HTR-8/SVneo (cell line): ENCODE measurements around the gene FUNDC1.
"Not testable (repeated sequence)": the region's sequence is repeated elsewhere in the genome, so short reads cannot be mapped to it uniquely, and the experiment has no call there.

Experiments used
- DNase-seq: peaks from one replicate; pipeline ENCODE4 v3.0.0; 2011; ENCODE audit warnings: low spot score, mixed read lengths; ENCODE audit not compliant: insufficient read length
- FAIRE-seq: peaks from 2 replicates; lab custom pipeline; 2011; peaks lifted over from hg19 to GRCh38; lab: Jason Lieb, UNC

FUNDC1 gene, protein sequence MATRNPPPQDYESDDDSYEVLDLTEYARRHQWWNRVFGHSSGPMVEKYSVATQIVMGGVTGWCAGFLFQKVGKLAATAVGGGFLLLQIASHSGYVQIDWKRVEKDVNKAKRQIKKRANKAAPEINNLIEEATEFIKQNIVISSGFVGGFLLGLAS

GRCh38 chrX:44542567-44543325 lies at the start of gene FUNDC1:
FUNDC1 (minus strand) TSS chrX:44542859; CDS start chrX:44542832, 27 bp downstream.
- DNase-seq (peak; percentile 77), FAIRE-seq (no peak)

GRCh38 chrX:44585866-44586265 lies 43.2 kb upstream of the FUNDC1 start:
- FAIRE-seq, result no peak
- no peak for DNase-seq

DNA sequence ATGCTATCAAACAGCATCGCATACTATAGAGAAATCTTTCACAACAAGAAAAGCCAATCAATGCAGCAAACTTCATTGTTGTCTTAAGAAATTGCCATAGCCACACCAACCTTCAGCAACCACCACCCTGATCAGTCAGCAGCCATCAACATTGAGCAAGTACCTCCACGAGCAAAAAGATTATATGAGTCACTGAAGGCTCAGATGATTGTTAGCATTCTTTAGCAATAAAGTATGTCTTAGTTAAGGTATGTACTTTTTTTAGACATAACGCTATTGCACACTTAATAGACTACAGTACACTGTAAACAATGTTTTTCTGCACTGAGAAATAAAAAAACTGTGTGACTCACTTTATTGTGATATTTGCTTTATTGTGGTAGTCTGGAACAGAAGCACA lies 37.8 kb upstream of the FUNDC1 start:
- FAIRE-seq, result no peak

GRCh38 chrX:44572340-44572938 lies 29.8 kb upstream of the FUNDC1 start:
- DNase-seq (no peak), FAIRE-seq (no peak)

More for the DNA sequence above, 37.8 kb upstream of the FUNDC1 start:
- no peak for DNase-seq

- DNase-seq (no peak), FAIRE-seq (no peak)
Observed at GRCh38 chrX:44570522-44570921, 27.9 kb upstream of the FUNDC1 start.

GRCh38 chrX:44569122-44569521 lies 26.5 kb upstream of the FUNDC1 start:
- DNase-seq, result no peak
- no peak for FAIRE-seq

DNA sequence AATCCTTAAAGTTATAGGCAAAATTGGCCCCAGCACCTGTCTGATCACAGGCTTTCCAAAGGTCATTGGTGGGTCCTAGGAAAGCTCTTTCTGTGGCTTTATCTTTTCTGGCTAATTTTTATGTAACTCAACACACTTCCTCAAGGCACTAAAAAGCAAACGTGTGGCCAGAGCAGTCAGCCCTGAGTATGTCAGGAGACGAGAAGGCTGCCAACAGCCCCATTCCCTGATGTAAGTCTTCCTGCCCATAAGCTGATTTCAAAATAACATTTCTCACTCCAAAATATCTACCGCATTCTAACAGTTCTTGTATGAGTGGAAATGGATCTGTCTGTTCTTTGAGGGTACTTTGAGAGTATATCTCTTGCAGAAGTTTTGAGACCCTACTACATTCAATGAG lies 25.5 kb upstream of the FUNDC1 start:
- no peak for FAIRE-seq
- DNase-seq, result no peak

- FAIRE-seq, DNase-seq: not testable (repeated sequence)
Observed at GRCh38 chrX:44561896-44562295, 19.2 kb upstream of the FUNDC1 start.

GRCh38 chrX:44550563-44550962 lies 7.9 kb upstream of the FUNDC1 start:
- DNase-seq, result no peak
- FAIRE-seq, result no peak

- not testable (repeated sequence) for DNase-seq, FAIRE-seq
Observed at GRCh38 chrX:44545454-44545853, 2.8 kb upstream of the FUNDC1 start.

DNA sequence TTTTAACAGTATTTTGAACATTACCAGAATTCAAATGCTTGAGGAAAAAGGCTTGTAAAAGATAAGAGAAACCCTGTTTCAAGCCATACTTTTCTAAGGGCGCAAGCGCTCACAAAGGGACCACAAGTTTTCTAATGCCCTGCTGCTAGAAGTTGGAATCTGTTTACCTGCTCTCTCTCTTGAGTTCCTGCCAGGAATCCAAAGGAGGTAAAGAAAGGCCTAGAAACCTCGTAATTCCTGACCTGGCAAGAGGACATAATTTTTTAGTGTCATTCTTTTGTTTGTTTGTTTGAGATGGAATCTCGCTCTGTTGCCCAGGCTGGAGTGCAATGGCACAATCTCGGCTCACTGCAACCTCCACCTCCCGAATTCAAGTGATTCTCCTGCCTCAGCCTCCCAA lies 1.4 kb upstream of the FUNDC1 start:
- DNase-seq, result no peak
- FAIRE-seq, result no peak

DNA sequence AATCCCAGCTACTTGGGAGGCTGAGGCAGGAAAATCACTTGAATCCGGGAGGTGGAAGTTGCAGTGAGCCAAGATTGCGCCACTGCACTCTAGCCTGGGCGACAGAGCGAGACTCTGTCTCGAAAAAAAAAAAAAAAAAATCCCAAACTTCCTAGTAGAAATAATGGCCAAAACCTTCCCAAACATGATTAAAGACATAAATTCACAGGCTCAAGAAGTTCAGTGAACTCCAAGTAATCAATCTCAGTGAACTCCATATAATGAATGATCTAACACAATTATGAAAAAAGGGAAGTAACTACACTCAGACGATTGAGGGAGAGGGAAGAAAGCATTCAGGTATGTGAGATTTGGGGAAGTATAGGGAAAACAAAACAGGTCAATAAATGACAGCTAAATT lies 6.5 kb downstream of the FUNDC1 start:
- FAIRE-seq, result no peak
- DNase-seq, result no peak

DNA sequence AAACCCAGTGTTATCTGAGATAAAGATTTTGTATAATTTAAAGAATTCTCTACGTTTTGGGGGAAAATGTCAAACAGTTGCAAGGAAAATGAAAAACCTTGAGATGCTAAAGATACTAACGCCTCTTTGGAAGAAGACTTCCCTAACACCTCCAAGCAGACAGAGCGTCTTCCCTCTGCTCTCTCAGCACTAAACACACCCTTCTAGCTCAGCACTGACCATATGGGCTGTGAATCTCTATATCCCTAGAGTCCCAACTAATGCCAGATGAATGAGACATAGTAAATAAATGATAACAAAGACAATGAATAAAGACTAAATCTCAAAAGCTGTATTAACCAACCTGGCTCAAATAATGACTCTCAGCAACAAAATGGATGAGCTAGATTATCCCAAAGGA lies 13.3 kb downstream of the FUNDC1 start:
- FAIRE-seq (no peak), DNase-seq (no peak)

GRCh38 chrX:44514272-44514671 lies 28.4 kb downstream of the FUNDC1 start:
- FAIRE-seq, result no peak
- no peak for DNase-seq

GRCh38 chrX:44507292-44507691 lies 35.4 kb downstream of the FUNDC1 start:
- no peak for DNase-seq
- no peak for FAIRE-seq

GRCh38 chrX:44506678-44507077 lies 36.0 kb downstream of the FUNDC1 start:
- FAIRE-seq (no peak), DNase-seq (no peak)

- DNase-seq, result no peak
- FAIRE-seq, result no peak
Observed at GRCh38 chrX:44503560-44503959, 39.1 kb downstream of the FUNDC1 start.

- FAIRE-seq, result no peak
- no peak for DNase-seq
Observed at GRCh38 chrX:44495091-44495490, 47.6 kb downstream of the FUNDC1 start.

GRCh38 chrX:44494357-44494756 lies 48.3 kb downstream of the FUNDC1 start:
- DNase-seq (no peak), FAIRE-seq (no peak)

DNA sequence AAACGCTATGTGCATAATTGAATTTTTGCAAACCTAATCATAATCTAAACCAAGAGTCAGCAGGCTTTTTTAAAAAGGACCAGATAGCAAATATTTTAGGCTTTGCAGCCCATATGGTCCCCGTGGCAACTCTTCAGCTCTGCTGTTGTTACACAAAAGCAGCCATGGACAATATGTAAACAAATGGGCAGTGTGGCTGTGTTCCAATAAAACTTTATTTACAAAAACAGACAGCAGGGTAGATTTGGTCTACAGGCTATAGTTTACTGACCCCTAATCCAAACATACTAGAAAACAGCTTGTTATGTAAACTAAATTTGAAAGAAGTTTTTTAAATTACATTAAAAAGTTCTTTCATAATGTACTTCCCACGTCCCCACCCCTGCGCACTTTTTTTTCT lies 53.1 kb downstream of the FUNDC1 start:
- FAIRE-seq (no peak), DNase-seq (no peak)

DNA sequence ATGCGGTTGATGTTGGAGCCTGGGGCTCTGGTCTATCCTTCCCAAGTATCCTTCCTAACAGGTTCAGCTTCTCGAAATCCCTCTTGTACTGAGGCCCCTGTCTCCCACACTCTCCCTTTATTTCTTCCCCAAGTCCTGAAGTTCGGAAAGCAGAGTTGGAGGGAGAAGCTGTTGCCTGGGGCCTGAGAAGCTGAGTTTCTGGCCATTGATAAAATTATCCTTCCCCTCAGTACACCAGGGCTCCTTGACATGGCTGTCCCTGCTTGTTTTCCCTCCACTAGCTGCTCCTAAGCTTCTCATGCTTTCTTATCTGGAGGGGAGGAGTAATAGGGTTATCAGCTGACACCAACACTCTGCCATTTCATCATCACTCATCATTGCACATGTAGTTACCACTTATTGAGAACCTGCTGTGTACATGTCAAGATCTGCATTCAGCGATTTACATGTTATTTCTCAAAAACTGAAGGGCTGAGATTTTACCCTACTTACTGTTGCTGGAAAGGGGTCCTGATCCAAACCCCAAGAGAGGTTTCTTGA lies 58.0 kb downstream of the FUNDC1 start:
- no peak for FAIRE-seq
- DNase-seq, result no peak
